Measurements from ENCODE around the gene RAVER2. TPM values are rescaled to one million over a fixed set of nuclear protein-coding genes. Genes with fewer than 3 reads are reported as not detected.

The RAVER2 gene
- total and polyA plus RNA-seq, 10 of the 15 experiments (the other 5 are each of a cell fraction or from before 2014, with no cell fraction given): 0.09 to 0.59 (median 0.41) TPM; not detected in 2

- Histone ChIP-seq H3K9me3 (replicated peaks; ENCODE audit: control insufficient read depth, insufficient read depth, low read length) (no peaks in the 10 kb centered on the region), H3K27me3 (replicated peaks in 1 of 2; ENCODE audit: control insufficient read depth in 2 of 2, insufficient read depth in 2 of 2, low read length in 1 of 2) (no peaks in the 10 kb centered on the region), H3K27ac (ENCODE audit: control insufficient read depth, insufficient read depth) (no peak overlapping the region), H3K9ac (ENCODE audit: control insufficient read depth, insufficient read depth, low read length) (no peak overlapping the region), H3K79me2 (ENCODE audit: control insufficient read depth, insufficient read depth, low read length) (no peaks in the 10 kb centered on the region), H3K4me1 (ENCODE audit: control insufficient read depth, insufficient read depth, low read length) (peaks cover 7% of the 10 kb centered on the region), H3K36me3 (ENCODE audit: control insufficient read depth in 2 of 2, insufficient read depth in 2 of 2, low read length in 1 of 2) (peaks cover 8 to 33% of the 10 kb centered on the region in 2 experiments), H2AFZ (ENCODE audit: control insufficient read depth, low read depth, low read length) (no peak overlapping the region), H3K4me3 (no peak overlapping the region), H4K20me1 (ENCODE audit: control insufficient read depth, insufficient read depth) (no peaks in the 10 kb centered on the region; the same call in 1 of the 2 replicates), H3K4me2 (ENCODE audit: control insufficient read depth, insufficient read depth) (no peak overlapping the region)
- 87% methylated on average over 7 of the region's 7 CpGs for WGBS (ENCODE audit: insufficient coverage, insufficient replicate concordance, low lambda C conversion rate, missing lambda C conversion rate)
- in situ Hi-C loops (cut with MboI): no loop called here
- intact Hi-C loops (cut with micrococcal nuclease; ENCODE audit: unreplicated experiment): no loop called here
- RAD21 ChIA-PET (ENCODE audit: unreplicated experiment): no interaction called here
- SMC1A ChIA-PET (ENCODE audit: uncharacterized antibody, unreplicated experiment): no interaction called here
- CTCF ChIA-PET: no interaction called here
- ATAC-seq: no peak
- no peak for DNase-seq (ENCODE audit: low read depth, low spot score)
- no peak for FAIRE-seq
- POLR2A ChIA-PET: no interaction called here
- no TSS peak for BruUV-seq (replicated peaks)
- TF ChIP-seq PRDM15 (CRISPR knock-in tag; IDR thresholded peaks at IDR 0.05) (no peak), MEF2B (IDR thresholded peaks at IDR 0.05; ENCODE audit: partially characterized antibody, poor library complexity, severe bottlenecking) (no peak), EP300 (IDR thresholded peaks at IDR 0.05; ENCODE audit: borderline replicate concordance in 1 of 2, control insufficient read depth in 1 of 2, low read depth in 2 of 2, low read length in 2 of 2) (no peak), FOXK2 (IDR thresholded peaks at IDR 0.05) (no peak), CREM (IDR thresholded peaks at IDR 0.05; ENCODE audit: low read depth) (no peak), ZNF274 (IDR thresholded peaks at IDR 0.05; ENCODE audit: insufficient read depth, insufficient read length) (no peak), TCF3 (IDR thresholded peaks at IDR 0.05; ENCODE audit: borderline replicate concordance, insufficient read depth, low read depth, low read length) (no peak), MTA2 (IDR thresholded peaks at IDR 0.05; ENCODE audit: low read depth) (no peak), ZZZ3 (IDR thresholded peaks at IDR 0.05; ENCODE audit: control insufficient read depth, insufficient read length, low read depth) (no peak), NR2F1 (conservative IDR thresholded peaks at IDR 0.05) (no peak), ZBTB4 (CRISPR knock-in tag; IDR thresholded peaks at IDR 0.05) (no peak), CBX3 (IDR thresholded peaks at IDR 0.05; ENCODE audit: borderline replicate concordance, low read depth) (no peak), SMC3 (IDR thresholded peaks at IDR 0.05; ENCODE audit: borderline replicate concordance, low read length) (no peak)
- TF ChIP-seq, protein P1, sequence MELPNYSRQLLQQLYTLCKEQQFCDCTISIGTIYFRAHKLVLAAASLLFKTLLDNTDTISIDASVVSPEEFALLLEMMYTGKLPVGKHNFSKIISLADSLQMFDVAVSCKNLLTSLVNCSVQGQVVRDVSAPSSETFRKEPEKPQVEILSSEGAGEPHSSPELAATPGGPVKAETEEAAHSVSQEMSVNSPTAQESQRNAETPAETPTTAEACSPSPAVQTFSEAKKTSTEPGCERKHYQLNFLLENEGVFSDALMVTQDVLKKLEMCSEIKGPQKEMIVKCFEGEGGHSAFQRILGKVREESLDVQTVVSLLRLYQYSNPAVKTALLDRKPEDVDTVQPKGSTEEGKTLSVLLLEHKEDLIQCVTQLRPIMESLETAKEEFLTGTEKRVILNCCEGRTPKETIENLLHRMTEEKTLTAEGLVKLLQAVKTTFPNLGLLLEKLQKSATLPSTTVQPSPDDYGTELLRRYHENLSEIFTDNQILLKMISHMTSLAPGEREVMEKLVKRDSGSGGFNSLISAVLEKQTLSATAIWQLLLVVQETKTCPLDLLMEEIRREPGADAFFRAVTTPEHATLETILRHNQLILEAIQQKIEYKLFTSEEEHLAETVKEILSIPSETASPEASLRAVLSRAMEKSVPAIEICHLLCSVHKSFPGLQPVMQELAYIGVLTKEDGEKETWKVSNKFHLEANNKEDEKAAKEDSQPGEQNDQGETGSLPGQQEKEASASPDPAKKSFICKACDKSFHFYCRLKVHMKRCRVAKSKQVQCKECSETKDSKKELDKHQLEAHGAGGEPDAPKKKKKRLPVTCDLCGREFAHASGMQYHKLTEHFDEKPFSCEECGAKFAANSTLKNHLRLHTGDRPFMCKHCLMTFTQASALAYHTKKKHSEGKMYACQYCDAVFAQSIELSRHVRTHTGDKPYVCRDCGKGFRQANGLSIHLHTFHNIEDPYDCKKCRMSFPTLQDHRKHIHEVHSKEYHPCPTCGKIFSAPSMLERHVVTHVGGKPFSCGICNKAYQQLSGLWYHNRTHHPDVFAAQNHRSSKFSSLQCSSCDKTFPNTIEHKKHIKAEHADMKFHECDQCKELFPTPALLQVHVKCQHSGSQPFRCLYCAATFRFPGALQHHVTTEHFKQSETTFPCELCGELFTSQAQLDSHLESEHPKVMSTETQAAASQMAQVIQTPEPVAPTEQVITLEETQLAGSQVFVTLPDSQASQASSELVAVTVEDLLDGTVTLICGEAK (IDR thresholded peaks at IDR 0.05; ENCODE audit: borderline replicate concordance): no peak
Measured at GRCh38 chr1:64844609-64845008, 99.7 kb downstream of the RAVER2 start.

Data from GM12878 (cell line).